Sigmoid colon (tissue), 4 donors: ENCODE results near the gene THEM5.

Source experiments
- CTCF ChIP-seq, 4 experiments: fragments of 450-650 bp in 3 of 4; fragments of 200-600 bp in 1 of 4; IDR thresholded peaks; one replicate each; pipeline ENCODE4 v1.5.1; 2016 to 2019; ENCODE audit warnings: antibody characterized with exemption in 4 of 4, mild to moderate bottlenecking in 3 of 4, moderate library complexity in 2 of 4
- POLR2A ChIP-seq, 2 donors: fragments of 450-650 bp; IDR thresholded peaks; one replicate each; pipeline ENCODE4 v1.6.1; 2016; ENCODE audit warnings: antibody characterized with exemption in 2 of 2, mild to moderate bottlenecking in 2 of 2, moderate library complexity in 2 of 2
- POLR2AphosphoS5 ChIP-seq, 4 donors: sonication (generic); formaldehyde crosslinking; IDR thresholded peaks; one replicate each; pipeline ENCODE4 v1.6.1; 2017; ENCODE audit warnings: antibody characterized with exemption in 4 of 4

GRCh38 chr1:151819976-151820623 lies 33.4 kb downstream of the THEM5 start:
- TF ChIP-seq CTCF (IDR thresholded peaks at IDR 0.05) (no peak), POLR2A (IDR thresholded peaks at IDR 0.05) (no peak), POLR2AphosphoS5 (IDR thresholded peaks at IDR 0.05) (no peak)
